Keratinocyte (primary cell): ENCODE data around the gene LMCD1.

Experiments
- CTCF ChIP-seq, 3 experiments: IDR thresholded peaks in 1 of 3; conservative IDR thresholded peaks in 1 of 3; optimal IDR thresholded peaks in 1 of 3; 2 replicates in 2 of 3; 3 replicates in 1 of 3; pipeline versions ENCODE3 to v1.5.1; 2011; ENCODE audit warnings: low read length in 3 of 3, mild to moderate bottlenecking in 3 of 3, moderate library complexity in 2 of 3, control low read depth in 1 of 3, inconsistent platforms in 1 of 3; ENCODE audit not compliant: insufficient read depth in 2 of 3; ENCODE audit errors: extremely low read depth in 1 of 3
- EZH2 ChIP-seq: IDR thresholded peaks from one replicate; pipeline ENCODE4 v1.6.1; 2012; ENCODE audit warnings: inconsistent platforms, mild to moderate bottlenecking, low read length, moderate library complexity

DNA sequence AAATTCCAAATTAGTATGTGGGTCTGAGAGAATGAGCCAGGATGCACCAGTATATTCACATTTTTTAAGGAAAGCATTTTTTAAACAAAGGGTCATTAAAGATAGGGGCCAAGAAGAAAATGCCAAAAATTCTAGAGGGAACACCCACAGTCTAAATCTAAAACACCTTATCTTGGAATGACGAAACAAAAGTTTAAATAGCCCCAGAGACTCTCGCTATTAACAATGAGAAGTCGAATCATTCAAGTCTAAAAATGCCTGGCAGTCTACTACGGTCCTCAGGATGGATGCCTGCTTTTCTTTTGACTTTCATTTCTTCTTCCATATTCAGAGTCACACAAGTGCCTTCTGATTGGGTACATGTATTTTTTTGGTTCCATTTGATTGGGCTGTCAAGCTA, 76.7 kb downstream of the LMCD1 start:
- TF ChIP-seq CTCF (optimal IDR thresholded peaks at IDR 0.05 in 1 of 3, IDR thresholded peaks at IDR 0.05 in 1 of 3, conservative IDR thresholded peaks at IDR 0.05 in 1 of 3; ENCODE audit: extremely low read depth in 1 of 3, insufficient read depth in 2 of 3, low read length in 3 of 3), result no peak
- no peak for TF ChIP-seq EZH2
